Hepatocyte (in vitro differentiated cells): ENCODE measurements around the gene SLC9A4.

ENCODE experiments used
- EZH2 ChIP-seq: fragments of 200-600 bp; sonication (generic); IDR thresholded peaks from 2 replicates; pipeline ENCODE4 v1.6.1; 2016; ENCODE audit warnings: antibody characterized with exemption, mild to moderate bottlenecking, borderline replicate concordance
- EZH2phosphoT487 ChIP-seq: fragments of 200-600 bp; sonication (generic); IDR thresholded peaks from one replicate; pipeline ENCODE4 v1.6.1; 2018; ENCODE audit warnings: antibody characterized with exemption, mild to moderate bottlenecking, low read depth, moderate library complexity; ENCODE audit not compliant: unreplicated experiment, severe bottlenecking
- TF ChIP-seq, protein P1 (sequence below): fragments of 200-600 bp; sonication (generic); IDR thresholded peaks from 2 replicates; pipeline ENCODE4 v1.5.1; 2016; ENCODE audit warnings: antibody characterized with exemption, mild to moderate bottlenecking; ENCODE audit not compliant: poor library complexity

GRCh38 chr2:102432386-102432785, 40.6 kb upstream of the SLC9A4 start:
- TF ChIP-seq, protein P1, sequence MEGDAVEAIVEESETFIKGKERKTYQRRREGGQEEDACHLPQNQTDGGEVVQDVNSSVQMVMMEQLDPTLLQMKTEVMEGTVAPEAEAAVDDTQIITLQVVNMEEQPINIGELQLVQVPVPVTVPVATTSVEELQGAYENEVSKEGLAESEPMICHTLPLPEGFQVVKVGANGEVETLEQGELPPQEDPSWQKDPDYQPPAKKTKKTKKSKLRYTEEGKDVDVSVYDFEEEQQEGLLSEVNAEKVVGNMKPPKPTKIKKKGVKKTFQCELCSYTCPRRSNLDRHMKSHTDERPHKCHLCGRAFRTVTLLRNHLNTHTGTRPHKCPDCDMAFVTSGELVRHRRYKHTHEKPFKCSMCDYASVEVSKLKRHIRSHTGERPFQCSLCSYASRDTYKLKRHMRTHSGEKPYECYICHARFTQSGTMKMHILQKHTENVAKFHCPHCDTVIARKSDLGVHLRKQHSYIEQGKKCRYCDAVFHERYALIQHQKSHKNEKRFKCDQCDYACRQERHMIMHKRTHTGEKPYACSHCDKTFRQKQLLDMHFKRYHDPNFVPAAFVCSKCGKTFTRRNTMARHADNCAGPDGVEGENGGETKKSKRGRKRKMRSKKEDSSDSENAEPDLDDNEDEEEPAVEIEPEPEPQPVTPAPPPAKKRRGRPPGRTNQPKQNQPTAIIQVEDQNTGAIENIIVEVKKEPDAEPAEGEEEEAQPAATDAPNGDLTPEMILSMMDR: no peak
- TF ChIP-seq EZH2 (no peak), EZH2phosphoT487 (no peak)
